GM21528 (cell line): ENCODE data around the gene PLXNB2.

Experiments used
- ATAC-seq: cut with Tn5 transposase; IDR thresholded peaks from one replicate; pipeline ENCODE4 v1.9.1; 2021; ENCODE audit warnings: mild to moderate bottlenecking, moderate library complexity; ENCODE audit not compliant: unreplicated experiment, low FRiP score

PLXNB2 gene

DNA sequence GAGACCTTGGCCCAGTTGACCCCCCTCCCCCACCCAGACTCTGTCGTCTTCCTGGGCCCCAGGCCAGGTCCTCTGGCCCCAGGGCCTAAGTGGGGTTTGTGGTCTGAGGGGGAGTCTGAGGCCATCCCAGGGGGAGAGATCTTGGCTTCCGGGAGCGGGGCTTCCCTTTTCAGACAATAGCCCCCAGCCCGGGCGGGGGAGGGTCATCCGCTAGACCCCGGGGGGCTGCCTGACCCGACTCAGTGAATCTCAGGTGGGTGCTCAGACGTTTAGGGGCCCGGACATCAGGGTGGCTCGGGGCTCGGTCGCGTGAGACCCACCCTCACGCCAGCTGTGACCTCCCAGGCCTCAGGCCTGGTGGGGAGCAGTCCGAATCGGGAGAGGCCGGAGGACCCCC lies 37.9 kb downstream of the PLXNB2 start:
- no peak for ATAC-seq

DNA sequence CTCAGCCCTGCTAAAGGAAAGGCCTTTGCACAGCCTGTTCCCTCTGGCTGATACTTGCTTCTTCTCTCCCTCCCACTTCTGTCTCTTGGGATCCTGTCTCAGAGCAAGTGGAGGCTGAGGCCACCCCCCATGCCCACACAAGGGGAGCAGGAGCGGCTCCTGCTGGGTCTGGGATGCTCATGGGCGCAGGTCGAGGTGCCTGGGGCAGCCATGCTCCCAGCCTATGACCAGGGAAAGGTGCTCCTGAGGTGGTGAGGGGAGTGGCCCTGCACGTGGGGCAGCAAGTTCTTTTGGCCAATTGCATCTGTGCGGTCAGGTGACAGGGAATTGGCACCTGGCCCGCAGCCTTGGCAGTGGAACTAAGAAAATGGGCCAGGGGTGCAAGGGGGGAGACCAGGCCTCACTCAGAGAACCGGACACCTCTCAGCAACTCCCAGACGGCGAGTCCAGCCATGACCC lies 38.8 kb downstream of the PLXNB2 start:
- no peak for ATAC-seq

DNA sequence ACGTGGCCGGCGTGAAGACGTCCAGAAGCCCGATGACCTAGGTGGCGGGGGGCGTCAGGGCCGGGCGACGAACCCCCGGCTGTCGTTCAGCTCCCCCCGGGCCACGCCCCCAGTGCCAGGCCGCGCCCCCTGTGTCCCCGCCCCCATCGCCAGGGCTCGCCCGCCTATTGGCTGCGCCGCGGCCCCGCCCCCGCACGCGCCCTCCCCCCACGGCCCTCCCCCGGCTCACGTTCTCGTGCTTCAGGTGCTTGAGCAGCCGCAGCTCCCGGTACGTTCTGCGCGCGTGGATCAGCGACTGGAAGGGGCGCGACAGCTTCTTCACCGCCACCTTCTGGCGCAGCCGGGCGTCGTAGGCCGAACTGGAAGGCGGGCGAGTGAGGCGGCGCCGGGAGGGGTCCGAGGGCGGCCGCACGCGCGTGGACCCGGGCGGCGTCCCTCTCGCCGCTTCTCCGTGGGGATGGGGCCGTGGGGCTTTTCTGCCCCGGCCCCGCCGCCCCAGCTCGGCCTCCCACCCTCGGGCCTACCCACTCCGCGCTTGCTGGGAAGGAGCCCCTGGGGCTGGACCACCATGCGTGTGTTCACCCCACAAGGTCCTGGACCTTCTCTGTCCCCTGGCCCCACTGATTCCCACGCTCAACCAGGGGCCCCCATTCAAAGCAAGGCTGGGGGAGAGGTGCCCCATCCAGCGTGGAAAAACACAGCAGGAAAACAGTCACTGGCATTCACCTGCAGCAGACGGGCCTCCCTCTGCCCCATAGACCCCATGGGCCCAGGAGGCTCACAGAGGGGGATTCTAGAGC lies 39.7 kb downstream of the PLXNB2 start:
- no peak for ATAC-seq

DNA sequence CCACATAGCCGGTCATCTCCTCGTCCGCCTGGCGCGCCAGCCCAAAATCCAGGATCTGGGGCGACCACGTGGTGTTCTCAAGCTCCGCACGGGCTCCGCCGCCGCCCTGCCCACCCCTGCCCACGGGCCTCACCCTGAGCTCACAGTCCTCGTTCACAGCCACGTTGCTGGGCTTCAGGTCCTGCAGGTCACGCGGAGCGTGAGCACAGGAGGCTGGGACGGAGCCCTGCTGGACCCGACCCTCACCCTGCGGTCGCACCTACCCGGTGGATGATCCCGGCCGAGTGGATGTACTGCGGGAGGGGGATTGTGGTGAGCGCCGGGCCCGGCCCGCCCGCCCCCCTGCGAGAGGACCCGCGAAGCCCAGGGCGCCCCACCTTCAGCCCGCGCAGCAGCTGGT lies 40.5 kb downstream of the PLXNB2 start:
- ATAC-seq = no peak

DNA sequence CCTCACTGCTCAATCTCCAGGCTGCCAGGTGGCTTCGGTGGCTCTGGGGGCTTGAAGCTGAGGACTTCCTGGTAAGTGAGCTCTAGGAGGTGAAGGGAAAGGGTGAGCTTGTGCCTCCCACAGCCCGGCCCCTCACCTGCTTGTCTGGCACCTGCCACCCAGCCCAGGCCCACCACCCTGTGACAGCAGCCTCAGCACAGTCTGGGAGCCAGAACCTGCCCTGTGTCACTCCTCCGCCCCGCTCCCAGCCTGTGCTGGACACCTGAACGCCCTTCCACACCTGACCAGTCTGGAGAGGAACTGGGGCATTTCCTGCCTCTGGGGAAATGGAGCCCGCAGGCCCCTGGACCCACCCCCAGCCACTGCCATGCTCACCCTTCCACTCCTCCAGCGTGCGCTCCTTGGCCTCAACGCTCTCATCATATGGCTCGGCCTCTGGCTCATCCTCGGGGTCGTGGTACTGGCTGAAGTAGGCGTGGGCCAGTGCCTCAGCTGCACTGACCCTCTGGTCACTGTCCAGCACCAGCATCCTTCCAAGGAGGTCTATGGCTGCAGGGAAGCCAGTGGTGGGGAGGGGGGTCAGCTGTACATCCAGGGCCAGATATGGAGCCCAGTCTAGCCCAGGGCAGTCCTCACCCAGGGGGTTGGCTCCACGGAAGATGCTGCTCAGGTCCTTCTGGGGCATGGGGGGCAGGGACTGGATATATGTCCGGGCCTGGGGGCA lies 42.3 kb downstream of the PLXNB2 start:
- ATAC-seq = no peak

DNA sequence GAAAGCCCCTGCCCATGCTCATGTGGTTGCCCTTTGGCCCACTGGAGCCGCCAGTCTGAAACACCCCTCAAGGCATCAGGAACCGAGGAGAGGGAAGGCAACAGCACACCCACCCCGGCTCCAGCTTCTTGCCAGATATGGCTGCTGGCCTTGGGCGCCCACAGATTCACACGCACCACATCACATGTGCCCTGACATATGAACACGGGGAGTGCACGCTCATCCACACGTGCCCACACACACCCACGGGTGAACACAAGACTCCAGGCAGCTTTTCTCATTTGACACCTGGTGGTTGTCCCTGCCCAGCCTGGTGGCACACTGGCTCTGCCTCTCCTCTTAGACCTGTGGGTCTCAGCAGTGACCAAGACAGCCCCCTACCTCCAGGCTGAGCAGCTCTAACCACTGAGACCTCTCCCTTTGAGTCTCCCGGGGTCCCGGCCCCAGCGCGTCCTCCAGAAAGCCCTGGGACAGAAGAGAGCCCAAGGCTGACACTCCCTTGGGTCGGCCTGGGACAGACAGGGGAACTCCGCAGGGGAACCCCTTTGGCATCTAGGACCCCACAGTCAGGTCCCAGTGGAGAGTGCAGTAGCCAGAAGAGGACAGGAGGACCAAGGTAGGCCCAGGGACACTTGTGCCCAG lies 43.2 kb downstream of the PLXNB2 start:
- ATAC-seq = no peak

DNA sequence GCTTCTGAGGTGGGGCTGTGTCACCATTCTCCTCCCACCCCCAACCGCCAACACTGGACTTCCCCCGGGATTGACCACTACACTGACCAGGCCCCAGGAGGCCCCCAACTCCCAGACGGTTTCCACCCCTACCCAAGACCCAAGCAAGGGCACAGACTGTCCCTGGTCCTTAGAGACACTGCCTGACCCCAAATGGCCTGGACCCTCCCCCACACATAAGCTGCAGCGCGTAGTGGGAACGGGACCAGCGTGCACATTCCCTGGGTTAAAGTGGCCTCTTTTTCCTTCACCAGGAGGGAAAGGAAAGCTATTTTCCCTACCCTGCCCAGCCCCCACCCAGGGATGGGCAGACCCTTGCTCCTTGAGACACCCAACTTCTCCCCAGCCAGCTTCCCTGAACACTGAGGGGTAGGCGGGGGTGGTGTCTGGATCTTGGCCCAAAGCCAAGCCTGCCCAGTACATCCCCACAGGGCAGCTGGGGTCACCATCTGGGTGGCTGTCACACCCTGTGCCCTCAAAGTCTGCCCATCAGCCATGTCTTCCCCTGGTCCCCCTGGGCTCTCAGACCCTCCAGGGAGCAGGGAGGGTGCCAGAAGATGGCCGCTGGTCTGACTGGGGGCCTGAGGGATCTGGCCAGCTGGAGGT lies 44.4 kb downstream of the PLXNB2 start:
- no peak for ATAC-seq

DNA sequence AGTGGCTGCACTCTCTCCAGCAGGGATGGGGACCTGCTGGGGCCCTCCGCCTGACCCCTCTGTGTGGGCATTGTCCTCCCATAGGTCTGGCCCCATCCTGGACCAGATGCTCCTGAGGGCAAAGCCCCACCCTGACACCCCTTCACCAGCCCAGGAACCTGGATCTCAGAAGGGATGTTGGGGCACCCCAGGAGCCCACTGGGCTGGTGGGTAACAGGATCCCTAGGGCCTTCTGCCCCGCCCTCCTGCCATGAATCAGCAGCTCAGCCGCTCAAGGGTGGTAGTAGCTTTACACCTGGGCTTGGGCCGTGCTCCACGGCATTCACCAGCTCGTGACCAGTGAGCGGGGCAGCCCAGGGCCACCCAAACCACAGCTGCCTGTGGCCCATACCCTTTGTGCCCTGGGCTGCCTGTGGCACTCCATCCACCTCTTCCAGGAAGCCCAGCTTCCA lies 45.0 kb downstream of the PLXNB2 start:
- ATAC-seq = no peak

DNA sequence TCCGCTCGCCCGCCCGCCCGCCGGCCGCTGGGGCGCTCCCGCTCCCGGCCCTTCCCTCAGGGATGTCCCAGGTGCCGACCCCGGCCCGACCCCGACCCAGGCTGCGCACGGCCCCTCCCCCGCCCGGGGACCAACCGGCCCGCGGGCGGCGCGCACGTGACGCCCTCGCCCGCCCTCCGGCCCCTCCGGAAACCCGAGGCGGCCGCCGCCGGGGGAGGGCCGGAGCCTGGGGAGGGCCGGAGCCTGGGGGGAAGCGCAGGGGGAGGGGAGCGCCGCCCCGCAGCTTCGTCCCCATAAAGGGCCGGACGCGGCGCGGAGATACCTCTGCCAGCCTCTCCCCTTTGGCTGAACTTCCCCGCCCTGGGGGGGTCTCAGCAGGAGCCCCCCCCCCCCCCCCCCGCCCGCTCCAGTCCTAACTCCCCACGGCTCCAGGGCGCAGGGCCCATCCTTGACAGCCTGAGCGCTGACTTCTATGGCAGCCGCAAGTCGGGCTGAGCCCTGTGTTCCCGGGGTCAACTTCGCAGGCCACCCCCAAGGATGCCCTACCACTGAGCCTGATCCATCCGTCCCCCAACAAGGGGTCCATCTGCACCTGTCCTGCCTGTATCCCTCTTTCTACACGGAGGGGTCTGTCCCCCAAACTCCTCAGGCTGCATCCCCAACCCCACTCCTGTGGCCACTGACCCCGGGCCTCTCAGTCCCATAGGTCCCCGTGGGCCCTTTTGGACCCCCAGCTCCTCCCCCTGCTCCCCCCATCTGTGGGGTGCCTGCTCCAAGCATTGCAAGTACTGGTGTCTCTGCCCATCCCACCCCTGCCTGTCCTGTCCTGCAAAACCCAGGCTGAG lies 45.6 kb downstream of the PLXNB2 start, which contains the start of gene MAPK12:
Gene MAPK12 (minus strand): TSS at position 69 of the 845 bp plus-strand sequence. CDS start 174 bp downstream, outside the sequence.
- no peak for ATAC-seq

DNA sequence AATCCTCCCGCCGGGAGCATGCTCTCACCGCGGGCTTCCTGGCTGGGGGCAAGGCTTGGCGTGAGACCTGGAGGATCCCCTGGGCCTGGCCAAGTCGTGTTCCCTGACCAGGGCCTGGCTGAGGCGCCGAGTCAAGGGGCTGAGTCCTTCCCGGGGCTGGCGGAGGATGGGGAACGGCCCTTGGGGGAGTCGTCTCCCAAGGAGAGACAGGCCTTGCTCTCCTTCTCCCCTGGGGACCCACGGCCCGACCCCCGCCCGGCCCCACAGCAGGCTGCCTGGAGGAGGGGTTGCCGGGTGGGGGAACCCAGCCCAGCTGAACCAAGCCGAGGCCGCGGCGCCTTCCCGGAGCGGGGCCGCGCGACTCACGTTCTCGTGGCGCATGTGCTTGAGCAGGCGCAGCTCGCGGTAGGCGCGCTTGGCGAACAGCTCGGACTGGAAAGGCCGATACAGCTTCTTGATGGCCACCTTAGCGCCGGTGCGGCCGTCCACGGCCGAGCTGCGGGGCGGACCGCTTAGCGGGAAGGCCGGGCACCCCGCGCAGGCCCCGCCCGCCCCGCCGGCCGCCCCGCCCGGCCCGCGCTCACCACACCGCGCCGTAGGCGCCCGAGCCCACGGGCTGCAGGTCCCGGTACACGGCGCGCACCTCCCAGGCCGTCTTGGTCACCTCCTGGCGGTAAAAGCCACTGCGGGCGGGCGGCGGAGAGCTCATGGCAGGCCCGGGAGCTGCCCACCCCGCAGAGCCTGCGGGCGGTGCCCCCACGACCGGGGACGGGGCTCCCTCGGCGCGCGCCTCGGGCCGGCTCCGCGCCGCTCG lies 46.4 kb downstream of the PLXNB2 start:
- no peak for ATAC-seq

DNA sequence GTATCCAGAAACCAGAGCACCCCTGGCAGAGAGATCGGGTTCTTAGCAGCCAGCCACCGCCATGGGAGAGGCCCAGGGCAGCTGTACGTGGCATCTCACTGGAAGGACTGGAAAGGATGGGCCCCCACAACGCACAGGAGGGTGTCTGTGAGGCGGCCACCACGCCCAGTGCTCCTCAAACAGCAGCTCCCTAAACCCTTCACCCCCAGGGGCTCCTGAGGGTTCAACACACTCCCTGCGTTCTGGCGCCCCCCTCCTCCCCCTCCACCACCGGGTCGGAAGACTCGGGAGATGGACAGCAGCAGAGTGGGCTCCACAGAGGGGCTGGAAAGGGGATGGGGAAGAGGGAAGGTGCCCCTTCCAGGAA lies 47.0 kb downstream of the PLXNB2 start:
- ATAC-seq = no peak

DNA sequence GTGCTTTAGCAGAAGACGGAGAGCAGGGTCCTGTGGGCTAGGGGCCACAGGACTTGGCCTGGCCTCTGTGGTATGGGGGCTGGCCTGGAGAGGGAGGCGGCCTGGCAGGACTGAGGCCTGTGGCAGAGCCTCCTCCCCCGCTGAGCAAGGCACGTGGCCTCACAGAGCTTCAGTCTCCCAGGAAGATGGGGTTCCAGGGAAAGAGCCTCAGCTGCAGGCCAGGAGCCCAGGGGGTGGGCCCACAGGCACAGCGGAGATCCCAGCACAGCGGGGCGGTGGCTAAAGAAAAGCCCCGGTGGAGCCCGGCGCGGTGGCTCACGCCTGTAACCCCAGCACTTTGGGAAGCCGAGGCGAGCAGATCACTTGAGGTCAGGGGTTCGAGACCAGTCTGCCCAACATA lies 48.1 kb downstream of the PLXNB2 start:
- ATAC-seq = no peak

DNA sequence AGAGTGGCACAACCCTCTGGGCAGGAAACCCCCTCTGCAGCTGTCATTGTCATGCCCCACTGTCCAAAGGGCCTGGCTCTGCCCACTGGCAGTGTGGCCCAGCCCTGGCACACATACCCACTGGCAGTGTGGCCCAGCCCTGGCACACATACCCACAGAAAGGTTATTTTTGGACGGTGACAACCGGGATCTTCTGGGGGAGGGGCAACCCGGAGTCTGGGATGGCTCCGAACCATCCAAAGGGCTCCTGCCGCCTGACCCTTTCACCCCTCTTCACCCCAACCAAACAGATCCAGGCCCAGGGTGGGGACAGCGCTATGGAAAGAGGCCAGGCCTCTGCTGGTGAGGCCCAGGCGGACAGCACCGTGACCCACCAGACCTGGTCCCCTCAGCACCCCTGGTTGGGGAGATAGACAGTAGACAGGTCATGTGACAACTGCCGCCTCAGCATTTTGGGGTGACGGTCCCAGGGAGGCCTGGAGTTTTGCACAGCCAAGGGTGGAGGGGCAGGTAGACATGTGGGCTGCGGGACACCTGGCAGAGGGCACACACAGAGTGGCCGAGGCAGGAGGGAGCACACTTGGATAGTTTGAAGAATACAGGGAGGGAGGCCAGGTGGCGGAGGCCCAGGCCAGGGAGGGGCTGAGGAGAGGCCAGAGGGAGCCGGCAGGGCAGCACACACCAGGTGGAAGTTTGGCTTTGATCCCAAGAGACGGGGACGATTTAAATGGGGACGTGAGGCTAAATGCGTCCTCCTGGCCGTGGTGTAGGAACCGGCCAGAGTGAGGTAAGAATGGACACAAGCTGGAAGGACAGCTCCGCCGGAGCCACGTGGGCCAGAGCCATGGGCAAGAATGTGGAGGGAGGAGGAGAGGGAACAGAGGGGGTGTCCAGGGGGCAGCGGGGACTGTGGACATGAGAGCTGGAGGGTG lies 48.8 kb downstream of the PLXNB2 start:
- no peak for ATAC-seq

DNA sequence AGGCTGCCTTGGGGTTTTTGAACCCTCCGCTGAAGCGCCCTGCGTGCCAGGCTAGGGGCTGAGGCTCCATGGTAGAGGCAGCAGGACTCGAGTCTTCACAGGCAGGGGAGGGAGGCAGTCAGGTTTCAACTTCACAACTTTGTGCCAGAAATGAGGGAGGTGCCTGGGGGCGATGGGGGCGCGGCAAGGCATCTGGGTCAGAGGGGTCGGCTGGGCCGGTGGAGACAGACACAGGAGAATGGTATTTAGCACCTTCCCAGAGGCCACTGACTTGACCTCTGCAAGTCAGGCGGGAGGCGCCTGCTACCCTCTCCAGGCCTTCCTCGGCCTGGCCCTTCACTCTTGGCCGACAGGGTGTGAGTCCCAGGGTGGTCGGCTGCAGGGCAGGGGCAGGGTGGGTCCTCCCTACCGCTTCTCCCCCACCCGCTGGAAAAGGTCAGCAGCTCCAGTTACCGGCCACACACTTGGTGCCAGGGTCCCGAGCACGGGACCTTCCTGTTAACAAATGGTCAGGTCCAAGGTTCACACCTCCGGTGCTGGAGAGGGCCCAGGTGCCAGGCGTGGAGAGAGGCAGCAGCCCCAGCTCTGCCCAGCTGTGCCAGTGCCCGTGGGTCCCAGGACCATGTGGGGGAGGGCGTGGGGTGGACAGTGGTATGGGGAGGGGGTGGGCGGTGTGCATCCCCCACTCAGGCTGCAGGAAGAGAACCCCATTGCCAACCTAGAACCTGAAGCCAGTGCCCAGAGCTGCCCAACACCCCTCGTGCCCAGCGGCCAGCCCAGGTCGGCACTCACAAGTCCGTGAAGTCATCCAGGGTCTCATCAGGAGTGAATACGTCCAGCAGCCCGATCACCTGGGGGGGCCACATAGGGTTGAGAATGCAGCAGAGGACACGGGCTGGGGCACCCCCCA lies 49.7 kb downstream of the PLXNB2 start:
- no peak for ATAC-seq

DNA sequence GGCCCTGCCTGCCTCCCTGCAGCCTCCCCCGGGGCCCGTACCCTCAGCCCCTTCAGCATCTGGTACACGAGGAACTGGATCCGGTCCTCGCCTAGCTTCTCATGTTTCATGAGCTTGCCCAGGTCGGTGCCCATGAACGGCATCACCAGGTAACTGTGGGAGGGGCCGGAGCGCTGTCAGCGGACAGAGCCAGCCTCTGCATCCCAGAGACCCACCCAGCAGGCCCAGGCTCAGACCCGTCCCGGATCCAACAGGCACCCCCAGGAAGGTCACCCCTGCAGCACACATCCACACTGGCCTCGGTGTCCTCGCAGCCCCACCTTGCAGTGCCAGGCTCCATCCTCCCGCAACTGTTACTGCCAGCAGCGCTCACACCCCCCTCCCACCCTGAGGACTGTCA lies 50.4 kb downstream of the PLXNB2 start:
- ATAC-seq = no peak

DNA sequence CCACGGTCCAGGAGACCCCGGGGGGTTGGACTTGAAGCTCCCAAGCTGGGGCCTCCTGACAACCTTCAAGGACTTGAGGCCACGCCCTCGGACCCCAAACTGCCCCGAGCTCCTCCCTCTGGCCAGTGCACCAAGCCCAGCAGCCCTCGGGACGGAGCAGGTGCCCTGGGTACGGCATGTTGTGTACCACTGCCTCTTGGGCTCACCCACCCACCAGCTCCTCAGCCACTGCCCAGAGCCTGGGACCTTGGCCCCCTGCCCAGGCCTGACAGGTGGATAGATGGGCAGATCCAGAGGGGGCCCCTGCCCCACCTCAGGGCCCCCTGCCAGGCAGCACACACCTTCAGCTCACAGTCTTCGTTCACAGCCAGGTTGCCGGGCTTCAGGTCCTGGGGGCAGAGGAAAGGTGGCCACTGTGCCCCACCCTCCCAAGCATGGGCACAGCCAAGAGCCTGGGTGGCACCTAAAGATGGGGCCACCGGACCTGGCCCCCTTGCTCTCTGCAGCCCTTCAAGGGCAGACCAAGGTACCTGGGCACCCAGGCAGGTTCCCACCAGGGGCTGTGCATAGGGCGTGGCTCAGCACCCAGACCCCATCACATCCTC lies 51.1 kb downstream of the PLXNB2 start:
- no peak for ATAC-seq

DNA sequence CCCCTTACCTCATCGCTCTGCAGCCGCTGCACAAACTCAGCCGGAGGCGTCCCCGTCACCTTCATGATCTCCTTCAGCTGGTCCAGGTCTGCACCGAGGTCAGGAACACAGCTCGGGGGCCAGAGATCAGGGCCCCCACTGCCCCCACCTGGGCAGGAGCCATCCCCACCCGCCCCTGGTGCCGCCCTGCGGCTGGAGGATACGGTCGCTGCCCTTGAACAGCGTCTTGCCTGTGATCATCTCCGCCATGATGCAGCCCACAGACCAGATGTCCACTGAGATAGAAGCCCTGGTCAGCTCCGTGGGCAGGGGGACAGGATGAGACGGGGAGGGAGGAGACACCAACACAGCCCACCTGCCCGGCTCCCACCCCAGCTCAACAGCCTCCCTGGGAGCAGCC lies 51.8 kb downstream of the PLXNB2 start:
- ATAC-seq = no peak
